NCI-H1092 treated with DMSO at 0.1 percent for 48 hours (cell line): ENCODE data around the gene TSHZ3.

Source experiments
- DNase-seq: peaks from one replicate; lab custom pipeline; 2025; lab: John Stamatoyannopoulos, UW

TSHZ3 gene

GRCh38 chr19:31354799-31355664 lies 5.8 kb upstream of the TSHZ3 start:
- no peak for DNase-seq

- no peak for DNase-seq
These were observed 5.1 kb upstream of the TSHZ3 start for GRCh38 chr19:31354316-31354715.

- DNase-seq = no peak
These were observed 4.6 kb upstream of the TSHZ3 start for GRCh38 chr19:31353833-31354232.

- DNase-seq = no peak
These were observed 3.8 kb upstream of the TSHZ3 start for GRCh38 chr19:31352782-31353651.

DNA sequence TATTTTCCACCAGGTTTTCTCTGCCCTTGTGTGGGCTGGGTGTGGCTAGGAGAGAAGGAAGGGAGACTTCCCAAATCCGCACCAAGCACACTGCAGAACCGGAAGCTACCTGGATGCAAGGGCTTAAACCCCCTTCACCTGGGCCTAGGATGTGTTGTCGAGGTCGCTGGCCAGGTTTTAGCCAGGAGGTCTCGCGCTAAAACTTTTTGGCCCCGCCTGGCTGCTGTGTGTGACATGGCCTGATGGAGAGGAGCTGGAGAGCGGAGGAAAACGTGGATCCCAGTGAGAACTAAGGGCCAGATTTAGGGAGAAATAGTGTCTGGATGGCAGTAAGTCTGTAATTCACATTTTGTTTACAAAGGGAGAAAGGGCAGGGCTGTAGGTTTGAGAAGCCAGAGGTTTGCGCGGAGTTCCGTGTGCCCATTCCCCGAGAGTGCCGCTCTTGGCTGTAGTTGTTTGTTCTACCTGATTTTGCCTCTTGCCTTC lies 3.1 kb upstream of the TSHZ3 start:
- no peak for DNase-seq

- DNase-seq = no peak
These were observed 2.6 kb upstream of the TSHZ3 start for GRCh38 chr19:31351855-31352195.

- DNase-seq = no peak
These were observed 2.0 kb upstream of the TSHZ3 start for GRCh38 chr19:31351056-31351854.

- DNase-seq = no peak
These were observed 1.4 kb upstream of the TSHZ3 start for GRCh38 chr19:31350693-31351055.

- DNase-seq = no peak
These were observed 927 bp upstream of the TSHZ3 start for GRCh38 chr19:31350033-31350692.

GRCh38 chr19:31348481-31349159 lies 616 bp downstream of the TSHZ3 start:
- DNase-seq = no peak

DNA sequence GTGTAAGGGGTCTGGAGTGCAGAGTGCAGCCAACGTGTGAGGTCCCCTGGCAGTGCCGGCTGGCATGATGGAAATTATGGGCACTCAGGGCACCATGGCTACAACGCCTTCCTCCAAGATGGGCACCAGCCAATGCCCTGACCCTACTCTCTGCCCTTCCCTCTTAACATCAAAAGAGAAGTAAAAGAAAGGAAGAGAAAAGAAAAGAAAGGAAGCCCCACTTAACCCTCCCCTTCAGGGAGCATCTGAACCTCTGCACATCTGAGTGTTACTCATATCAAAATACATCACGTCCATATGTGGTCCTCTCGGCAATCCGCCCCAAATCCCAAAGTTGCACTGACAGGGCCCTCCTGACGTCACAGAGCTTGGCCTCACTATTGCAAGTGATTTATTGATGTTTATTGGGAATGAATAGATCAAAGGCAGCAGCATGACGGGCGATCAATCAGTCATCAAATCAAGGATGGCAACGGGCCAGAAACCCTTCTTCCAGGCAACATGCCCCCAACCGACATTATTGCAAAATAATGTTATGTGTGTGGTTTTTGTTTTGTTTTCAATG lies 1.3 kb downstream of the TSHZ3 start:
- no peak for DNase-seq

DNA sequence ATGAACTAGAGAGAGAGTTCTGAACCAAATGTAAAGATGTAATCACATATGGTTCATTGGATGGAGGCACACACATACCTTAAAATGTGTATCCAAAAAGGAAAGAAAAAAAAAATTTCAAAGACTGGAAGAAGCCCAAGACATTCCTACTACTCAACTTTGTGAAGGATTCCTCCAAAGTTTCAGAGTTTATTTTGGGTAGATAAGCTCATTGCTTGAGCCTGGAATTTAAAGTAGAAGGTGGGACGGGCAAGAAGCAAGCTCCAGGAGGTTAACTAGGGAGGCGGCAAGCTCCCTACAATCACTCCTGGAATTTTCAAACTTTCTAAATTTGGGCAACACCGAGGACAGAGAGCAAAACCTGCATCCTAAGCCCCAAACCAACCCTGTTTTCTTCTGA lies 1.9 kb downstream of the TSHZ3 start:
- DNase-seq = no peak

- DNase-seq = no peak
These were observed 2.8 kb downstream of the TSHZ3 start for GRCh38 chr19:31346184-31347059.

- no peak for DNase-seq
These were observed 4.8 kb downstream of the TSHZ3 start for GRCh38 chr19:31344403-31344802.

- DNase-seq = no peak
These were observed 6.3 kb downstream of the TSHZ3 start for GRCh38 chr19:31342926-31343325.

GRCh38 chr19:31340042-31341025 lies 8.9 kb downstream of the TSHZ3 start:
- DNase-seq = no peak

DNA sequence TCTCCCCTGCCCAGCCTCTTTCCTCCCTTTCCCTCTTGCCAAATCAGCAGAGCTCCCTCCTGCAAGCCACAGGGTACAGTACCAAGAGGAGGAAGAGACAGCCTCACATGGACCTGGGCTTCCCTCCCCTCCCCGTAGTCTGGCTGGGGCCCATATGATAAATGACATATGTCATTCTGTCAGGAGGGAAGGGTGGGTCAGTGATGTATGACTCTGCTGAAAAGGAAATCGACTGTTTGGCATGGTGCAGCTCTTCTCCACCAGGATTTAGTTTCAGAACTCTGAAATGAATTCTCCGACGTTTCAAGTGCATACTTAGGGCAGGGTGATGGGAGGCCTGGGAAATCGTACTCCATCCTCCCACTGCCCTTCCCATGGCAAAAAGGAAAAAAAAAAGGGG lies 9.8 kb downstream of the TSHZ3 start:
- no peak for DNase-seq

DNA sequence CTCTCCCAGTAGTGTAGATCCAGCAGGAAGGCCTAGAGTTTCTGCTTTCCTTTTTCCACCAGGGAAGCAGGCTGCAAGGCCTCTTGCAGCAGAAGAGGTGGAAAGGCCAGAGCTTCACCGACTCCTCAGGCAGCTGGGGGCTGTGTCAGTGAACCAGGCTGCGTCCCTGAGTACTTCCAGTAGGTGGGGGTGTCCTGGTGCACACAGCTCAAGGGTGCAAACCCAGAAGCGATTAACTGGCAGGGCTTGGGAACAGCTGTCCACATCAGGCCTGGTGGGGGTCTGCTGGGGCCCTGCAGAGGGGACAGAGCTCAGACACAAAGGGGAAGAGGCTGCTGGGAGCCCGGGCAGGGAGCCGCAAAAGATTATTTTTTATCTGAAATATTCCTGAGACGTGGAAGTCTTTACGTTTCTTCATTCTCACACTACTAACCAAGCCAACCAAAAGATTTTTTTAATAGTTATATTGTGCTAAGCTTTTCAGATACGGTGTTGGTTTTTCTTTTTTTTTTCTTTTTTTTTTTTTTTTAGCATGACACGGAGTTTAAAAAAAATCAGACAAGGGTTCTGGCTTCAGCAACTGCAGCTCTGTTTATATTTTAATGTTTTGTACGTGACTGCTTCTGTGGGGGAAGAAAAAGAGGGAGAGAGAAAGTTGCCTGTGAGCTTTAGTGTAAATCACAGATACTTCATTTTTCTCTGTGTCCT lies 11.0 kb downstream of the TSHZ3 start:
- DNase-seq = no peak
